Fibroblast of villous mesenchyme (primary cell): ENCODE data around the gene RPS26. TPM values are rescaled to one million over a fixed set of nuclear protein-coding genes. Genes with fewer than 3 reads are reported as not detected.
A peak's percentile ranks its signal among the peaks of the same experiment; 100 is the strongest.

Source experiments
- DNase-seq: peaks from one replicate; pipeline ENCODE4 v3.0.0-alpha.2; 2010; ENCODE audit warnings: low read depth
- H3K4me3 ChIP-seq: 2 replicates; pipeline ENCODE4 v1.5.1; 2011; ENCODE audit warnings: low read depth, mild to moderate bottlenecking, low read length
- CTCF ChIP-seq: IDR thresholded peaks from 2 replicates; pipeline ENCODE4 v1.5.1; 2012; ENCODE audit warnings: low read depth, mild to moderate bottlenecking, low read length; ENCODE audit not compliant: insufficient read depth
- total RNA-seq: library from RNA; depleted of rRNA; stranded (reverse); fragments of >200 nt; gene quantifications from 2 replicates; pipeline ENCODE4 v1.2.3, GENCODE V29; 2012

Gene RPS26
- total RNA-seq, 1 donor = 313 TPM

- TF ChIP-seq CTCF = no peak
- DNase-seq = no peak
- no peak overlapping the region for H3K4me3 ChIP-seq
Observed at GRCh38 chr12:56014205-56014604, 27.5 kb upstream of the RPS26 start.

DNA sequence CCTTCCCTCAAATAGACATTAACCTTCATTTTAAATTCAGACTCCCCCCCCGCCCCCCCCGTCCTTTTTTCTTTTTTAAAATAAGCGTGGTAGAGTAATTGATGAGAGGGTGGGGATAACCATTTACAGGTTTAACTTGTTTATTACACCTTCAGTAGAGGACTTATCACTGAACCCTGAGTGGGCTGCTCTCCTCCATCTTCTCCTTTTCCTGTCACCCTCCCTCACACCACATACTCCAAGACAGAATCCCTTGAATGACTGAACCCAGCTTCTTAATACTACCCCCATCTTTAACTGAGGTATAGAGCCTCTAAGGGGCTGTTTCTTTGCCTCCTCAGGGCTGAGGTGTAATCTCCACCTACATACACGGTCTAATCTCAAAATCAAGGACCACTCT, 24.5 kb upstream of the RPS26 start:
- DNase-seq = no peak
- TF ChIP-seq CTCF = no peak
- no peak overlapping the region for H3K4me3 ChIP-seq

DNA sequence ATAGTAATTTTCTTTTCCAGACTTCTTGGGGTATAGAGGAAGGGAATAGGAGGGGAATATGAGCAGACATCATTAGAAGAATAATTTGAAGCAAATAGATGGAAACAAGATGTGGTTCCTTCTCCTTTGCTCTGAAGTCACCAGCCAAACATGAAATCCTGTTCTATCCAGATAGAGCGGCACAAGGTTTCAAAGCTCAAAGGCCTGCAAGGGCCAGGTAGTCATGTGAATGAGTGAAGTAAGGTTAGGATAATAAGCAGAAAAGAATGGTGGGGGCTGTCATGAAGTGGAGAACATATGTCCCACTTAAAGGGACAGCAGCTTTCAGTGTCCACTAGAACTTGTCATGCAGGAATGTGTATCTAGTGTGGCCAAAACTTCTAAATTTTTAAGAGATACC, 23.4 kb upstream of the RPS26 start:
- no peak overlapping the region for H3K4me3 ChIP-seq
- no peak for TF ChIP-seq CTCF
- no peak for DNase-seq

- DNase-seq = peak; percentile 85
- peak within 1 kb of the TSS; percentile 52 for H3K4me3 ChIP-seq
- no peak for TF ChIP-seq CTCF
Observed at GRCh38 chr12:56020423-56021184, 21.1 kb upstream of the RPS26 start, which contains the start of gene IKZF4. TSS of gene IKZF4 (plus strand) at chr12:56021043. CDS start at chr12:56021494, 451 bp downstream.

DNA sequence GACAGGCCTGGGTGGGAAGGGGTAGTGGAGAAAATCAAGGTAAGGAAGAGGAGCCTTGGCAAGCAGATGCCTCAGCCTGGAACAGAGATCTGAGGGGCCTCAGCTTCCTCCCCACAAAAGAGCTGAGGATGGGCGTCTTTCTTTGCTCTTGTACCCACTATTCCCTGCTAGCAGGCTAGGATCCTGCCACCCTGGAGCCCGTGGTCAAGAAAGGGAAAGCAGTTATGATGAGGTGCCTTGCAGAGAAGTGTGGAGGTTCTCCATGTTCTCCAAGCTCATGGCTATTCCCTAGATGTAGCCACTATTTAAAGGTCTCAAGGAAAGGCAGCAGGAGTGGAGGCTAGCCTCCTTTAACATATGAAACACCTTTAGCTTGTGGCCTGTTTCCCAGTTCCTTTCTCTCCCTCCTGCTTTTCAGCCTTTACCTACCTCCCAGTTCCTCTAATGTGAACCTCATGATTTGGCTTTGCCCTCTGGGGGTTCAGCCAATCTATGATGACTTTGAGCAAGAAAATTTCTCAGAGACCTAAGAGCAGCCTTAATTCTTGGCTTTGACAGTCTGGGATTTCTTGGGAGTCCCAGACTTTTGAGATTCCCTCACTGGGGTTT, 19.7 kb upstream of the RPS26 start:
- TF ChIP-seq CTCF = no peak
- DNase-seq = no peak
- peak overlapping the region; percentile 52 for H3K4me3 ChIP-seq

- peak; percentile 3 for TF ChIP-seq CTCF
- no peak for DNase-seq
- H3K4me3 ChIP-seq = no peak overlapping the region
Observed at GRCh38 chr12:56028511-56029165, 13.1 kb upstream of the RPS26 start.
